Subcutaneous abdominal adipose tissue (tissue), 5 donors: ENCODE results near the gene ENGASE.

Experiments used
- H3K27ac ChIP-seq: one replicate; pipeline ENCODE4 v1.7.0; 2013; ENCODE audit warnings: low read depth, mild to moderate bottlenecking, inconsistent platforms, low read length, moderate library complexity
- H3K27me3 ChIP-seq, 5 donors: one replicate each; pipeline ENCODE4 v1.7.0; 2013; ENCODE audit warnings: low read length in 5 of 5, inconsistent platforms in 1 of 5; ENCODE audit not compliant: control insufficient read depth in 5 of 5, insufficient read depth in 4 of 5
- H3K36me3 ChIP-seq, 5 donors: one replicate each; pipeline ENCODE4 v1.7.0; 2013; ENCODE audit warnings: low read length in 5 of 5; ENCODE audit not compliant: control insufficient read depth in 5 of 5, insufficient read depth in 5 of 5
- H3K4me1 ChIP-seq, 5 donors: one replicate each; pipeline ENCODE4 v1.7.0; 2013; ENCODE audit warnings: low read length in 5 of 5, mild to moderate bottlenecking in 3 of 5, moderate library complexity in 1 of 5; ENCODE audit not compliant: control insufficient read depth in 5 of 5, insufficient read depth in 5 of 5
- H3K4me3 ChIP-seq, 5 donors: one replicate each; pipeline ENCODE4 v1.7.0; 2013; ENCODE audit warnings: low read length in 5 of 5, low read depth in 1 of 5
- H3K9ac ChIP-seq, 5 donors: one replicate each; pipeline ENCODE4 v1.7.0; 2013; ENCODE audit warnings: low read length in 5 of 5, mild to moderate bottlenecking in 4 of 5, moderate library complexity in 3 of 5
- H3K9me3 ChIP-seq, 5 donors: one replicate each; pipeline ENCODE4 v1.7.0; 2013; ENCODE audit warnings: low read length in 5 of 5; ENCODE audit not compliant: control insufficient read depth in 5 of 5
- donor health status: healthy.
- donor health status: healthy.
- donor health status: healthy.
- donor health status: healthy.
- donor health status: healthy.

Gene ENGASE

DNA sequence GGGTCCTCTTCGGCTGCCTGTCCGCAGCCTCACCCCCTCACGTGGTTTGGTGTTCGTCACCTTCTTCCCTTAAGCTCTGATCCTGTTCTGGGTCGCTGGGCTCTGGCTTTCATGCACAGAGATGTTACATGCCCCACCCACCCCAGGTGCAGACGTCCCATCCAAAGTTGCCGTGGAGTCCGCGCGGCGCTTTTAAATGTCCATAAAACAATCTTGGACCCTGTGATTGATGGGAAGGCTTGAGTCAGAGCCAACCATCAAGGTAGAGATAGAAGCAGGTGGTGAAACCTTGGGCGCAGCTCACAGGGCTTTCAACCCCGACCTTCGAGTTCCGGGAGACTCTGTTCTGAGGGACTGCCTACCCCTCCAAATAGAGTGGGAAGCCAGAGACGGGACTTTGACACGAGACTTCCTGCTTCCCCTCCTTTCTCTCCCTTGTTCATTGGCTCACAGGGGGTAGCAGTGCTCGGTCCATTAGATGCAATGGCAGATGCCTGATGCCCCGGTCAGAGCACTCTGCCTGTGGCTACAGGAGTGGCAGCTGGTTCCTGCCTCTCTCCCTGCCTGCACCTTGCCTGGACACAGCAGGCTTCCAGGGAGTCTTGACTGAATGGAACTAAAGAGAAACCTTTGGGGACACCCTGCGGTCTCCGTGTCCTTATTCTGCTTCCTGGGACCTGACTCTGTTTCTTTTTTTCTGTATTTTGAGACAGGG is 4.0 kb downstream of the ENGASE start:
- H3K9me3 ChIP-seq: no peaks in the 10 kb centered on the region

DNA sequence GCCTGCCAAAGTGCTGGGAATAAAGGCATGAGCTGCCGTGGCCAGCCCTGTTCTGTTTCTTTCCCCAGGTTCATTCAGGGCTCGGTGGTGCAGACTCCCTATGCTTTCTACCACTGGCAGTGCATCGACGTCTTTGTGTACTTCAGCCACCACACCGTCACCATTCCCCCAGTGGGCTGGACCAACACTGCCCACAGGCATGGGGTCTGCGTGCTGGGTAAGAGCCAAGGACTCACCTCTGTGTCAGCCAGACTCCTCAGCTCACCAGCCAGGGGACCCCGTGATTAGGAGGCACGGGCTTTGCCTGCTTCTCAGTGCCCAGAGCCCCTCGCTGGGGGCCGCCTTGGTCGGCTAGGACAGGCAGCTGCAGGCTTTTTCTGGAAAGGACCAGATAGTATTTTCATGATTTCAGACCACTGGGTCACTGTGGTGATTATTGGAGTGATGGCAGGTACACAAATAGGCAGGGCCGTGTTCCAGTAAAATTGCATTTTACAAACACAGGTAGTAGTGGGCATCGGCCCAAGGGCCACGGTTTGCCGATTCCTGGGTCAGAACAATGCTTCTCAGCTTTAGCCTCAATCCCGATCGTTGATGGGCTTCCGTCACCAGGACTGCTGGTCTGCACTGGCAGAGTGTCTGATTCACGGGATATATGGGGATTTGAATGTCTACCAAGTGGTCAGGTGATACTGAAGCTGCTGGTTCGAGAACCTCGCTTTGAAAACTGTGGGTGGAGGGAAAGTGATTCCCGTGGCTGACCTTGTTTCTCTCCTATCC is 5.0 kb downstream of the ENGASE start:
- Histone ChIP-seq H3K9me3 (no peaks in the 10 kb centered on the region), H3K27me3 (no peaks in the 10 kb centered on the region), H3K4me3 (no peak overlapping the region), H3K9ac (no peak overlapping the region), H3K27ac (no peak overlapping the region), H3K4me1 (peaks cover 3 to 15% (median 14%) of the 10 kb centered on the region in 5 donors), H3K36me3 (peaks cover 0 to 65% (median 54%) of the 10 kb centered on the region in 5 donors)

More for the DNA sequence above, 4.0 kb downstream of the ENGASE start:
- Histone ChIP-seq H3K27ac (no peak overlapping the region), H3K36me3 (peaks cover 0 to 57% (median 47%) of the 10 kb centered on the region in 5 donors), H3K4me1 (peaks cover 5 to 22% (median 21%) of the 10 kb centered on the region in 5 donors), H3K27me3 (no peaks in the 10 kb centered on the region), H3K9ac (no peak overlapping the region), H3K4me3 (no peak overlapping the region)

DNA sequence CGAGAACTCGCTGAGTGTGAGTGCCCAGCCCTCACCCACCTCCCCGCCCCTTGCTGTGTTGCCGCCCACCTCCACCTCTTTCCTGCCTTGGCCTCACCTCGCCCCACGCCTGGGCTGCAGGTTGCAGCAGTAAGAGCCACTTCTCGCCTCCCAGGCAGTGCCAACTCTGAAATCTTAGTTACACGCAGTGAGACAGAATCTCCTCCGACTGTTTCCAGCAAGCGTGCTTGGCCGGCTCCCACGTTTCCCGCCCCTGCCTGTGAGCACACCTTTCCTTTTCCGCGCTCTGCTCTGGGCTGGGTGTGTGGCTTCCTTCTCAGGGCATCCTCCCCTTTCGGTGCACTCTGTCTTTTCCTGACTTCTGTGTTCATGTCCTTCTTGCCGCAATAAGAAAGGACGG is 5.7 kb downstream of the ENGASE start:
- no peak overlapping the region for H3K27ac ChIP-seq
- no peaks in the 10 kb centered on the region for H3K27me3 ChIP-seq
- no peak overlapping the region for H3K4me3 ChIP-seq
- H3K9ac ChIP-seq: no peak overlapping the region
- H3K4me1 ChIP-seq: peaks cover 2 to 12% (median 11%) of the 10 kb centered on the region in 5 donors
- no peaks in the 10 kb centered on the region for H3K9me3 ChIP-seq
- peaks cover 0 to 73% (median 62%) of the 10 kb centered on the region in 5 donors for H3K36me3 ChIP-seq

DNA sequence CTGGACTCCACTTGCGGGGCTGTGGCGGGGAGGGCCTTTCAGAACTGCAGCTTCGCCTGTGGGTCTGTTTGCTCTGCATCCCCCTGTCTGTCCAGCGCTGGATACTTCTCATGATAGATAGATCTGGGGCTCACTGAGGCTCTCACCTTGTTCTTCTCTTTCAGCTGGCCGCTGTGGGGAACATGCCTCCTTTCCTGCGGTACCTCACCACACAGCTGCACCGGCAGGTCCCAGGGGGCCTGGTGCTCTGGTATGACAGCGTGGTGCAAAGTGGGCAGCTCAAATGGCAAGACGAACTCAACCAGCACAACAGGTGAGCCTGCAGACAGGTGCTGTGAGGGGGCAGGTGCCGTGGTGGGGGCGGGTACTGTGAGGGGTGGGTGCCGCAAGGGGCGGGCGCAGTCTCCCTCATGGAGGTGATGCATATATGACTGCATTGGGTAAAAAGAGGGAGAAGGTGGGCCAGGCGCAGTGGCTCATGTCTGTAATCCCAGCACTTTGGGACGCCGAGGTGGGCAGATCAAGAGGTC is 6.2 kb downstream of the ENGASE start:
- no peak overlapping the region for H3K27ac ChIP-seq
- no peak overlapping the region for H3K9ac ChIP-seq
- no peaks in the 10 kb centered on the region for H3K27me3 ChIP-seq
- H3K4me1 ChIP-seq: peaks cover 0 to 8% (median 6%) of the 10 kb centered on the region in 5 donors
- no peak overlapping the region for H3K4me3 ChIP-seq
- H3K36me3 ChIP-seq: peaks cover 0 to 77% (median 66%) of the 10 kb centered on the region in 5 donors
- H3K9me3 ChIP-seq: no peaks in the 10 kb centered on the region

DNA sequence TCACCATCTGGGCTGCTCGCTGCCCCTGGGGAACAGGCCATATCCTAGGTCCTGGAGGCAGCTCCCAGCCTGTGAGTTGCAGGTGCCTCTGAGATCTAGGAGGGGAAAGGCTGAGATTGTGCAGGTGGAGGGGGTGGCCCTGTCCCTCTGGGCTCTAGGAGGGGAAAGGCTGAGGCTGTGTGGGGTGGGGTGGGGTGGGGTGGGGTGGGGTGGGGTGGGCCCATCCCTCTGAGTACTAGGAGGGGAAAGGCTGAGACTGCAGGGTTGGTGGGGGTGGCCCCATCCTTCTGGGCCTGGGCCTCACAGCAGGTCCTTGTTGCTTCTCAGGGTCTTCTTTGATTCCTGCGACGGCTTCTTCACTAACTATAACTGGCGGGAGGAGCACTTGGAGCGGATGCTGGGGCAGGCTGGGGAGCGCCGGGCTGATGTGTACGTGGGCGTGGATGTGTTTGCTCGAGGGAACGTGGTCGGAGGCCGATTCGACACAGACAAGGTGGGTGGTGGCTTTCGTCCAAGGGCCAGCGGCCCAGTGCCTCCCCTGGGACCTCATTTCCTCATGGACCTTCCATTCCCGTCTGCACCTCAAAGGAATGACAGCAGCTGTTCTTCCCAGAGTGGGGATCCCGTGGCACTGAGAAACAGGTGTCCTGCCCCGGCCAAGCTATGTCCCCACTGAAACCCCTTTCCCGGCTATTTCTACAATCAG is 7.1 kb downstream of the ENGASE start:
- Histone ChIP-seq H3K27me3 (no peaks in the 10 kb centered on the region), H3K36me3 (peaks cover 0 to 86% (median 75%) of the 10 kb centered on the region in 5 donors), H3K9ac (no peak overlapping the region), H3K4me3 (no peak overlapping the region), H3K9me3 (no peaks in the 10 kb centered on the region), H3K27ac (no peak overlapping the region), H3K4me1 (no peaks in the 10 kb centered on the region)

DNA sequence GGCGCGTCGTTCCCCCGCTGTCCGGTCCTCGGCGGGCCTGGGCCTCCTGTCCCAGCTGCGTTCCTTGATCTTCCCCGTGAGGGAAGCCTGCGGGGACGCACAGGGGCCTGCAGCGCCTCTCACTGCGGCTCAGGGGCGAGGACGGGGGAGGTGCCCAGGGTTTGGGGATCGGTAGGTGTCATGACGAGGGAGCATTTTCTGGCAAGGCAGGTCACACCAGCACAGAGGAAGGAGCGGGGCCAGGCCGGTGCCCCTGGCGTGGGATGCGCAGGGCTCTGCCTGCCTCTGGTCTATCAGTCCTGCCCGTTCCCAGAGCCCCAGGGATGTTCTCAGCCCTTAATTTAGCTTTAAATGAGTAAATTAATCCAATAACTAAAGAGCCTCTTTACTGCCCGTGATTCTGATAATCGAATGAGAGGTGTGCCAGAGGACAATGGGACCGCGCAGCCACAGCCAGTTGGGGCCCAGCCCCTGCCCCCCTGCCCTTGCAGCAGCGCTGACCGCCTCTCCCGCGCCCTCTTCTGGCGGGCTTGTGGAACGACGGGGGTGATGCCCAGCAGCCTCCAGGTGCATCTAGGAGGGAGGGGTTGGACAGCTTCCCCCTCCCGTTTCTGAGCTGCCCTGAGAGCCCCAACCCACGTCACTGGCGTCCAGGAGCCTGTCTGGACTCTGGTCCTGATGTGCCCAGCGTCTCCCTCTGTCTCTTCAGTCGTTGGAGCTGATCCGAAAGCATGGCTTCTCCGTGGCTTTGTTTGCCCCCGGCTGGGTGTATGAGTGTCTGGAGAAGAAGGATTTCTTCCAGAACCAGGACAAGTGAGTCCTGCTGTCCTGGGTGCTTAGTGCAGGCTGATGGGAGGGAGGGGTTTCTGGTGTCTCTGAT is 7.9 kb downstream of the ENGASE start:
- no peak overlapping the region for H3K9ac ChIP-seq
- H3K36me3 ChIP-seq: peaks cover 0 to 93% (median 76%) of the 10 kb centered on the region in 5 donors
- peaks cover 0 to 5% (median 0%) of the 10 kb centered on the region in 5 donors for H3K4me1 ChIP-seq
- no peaks in the 10 kb centered on the region for H3K9me3 ChIP-seq
- H3K27me3 ChIP-seq: no peaks in the 10 kb centered on the region
- no peak overlapping the region for H3K27ac ChIP-seq
- H3K4me3 ChIP-seq: no peak overlapping the region

DNA sequence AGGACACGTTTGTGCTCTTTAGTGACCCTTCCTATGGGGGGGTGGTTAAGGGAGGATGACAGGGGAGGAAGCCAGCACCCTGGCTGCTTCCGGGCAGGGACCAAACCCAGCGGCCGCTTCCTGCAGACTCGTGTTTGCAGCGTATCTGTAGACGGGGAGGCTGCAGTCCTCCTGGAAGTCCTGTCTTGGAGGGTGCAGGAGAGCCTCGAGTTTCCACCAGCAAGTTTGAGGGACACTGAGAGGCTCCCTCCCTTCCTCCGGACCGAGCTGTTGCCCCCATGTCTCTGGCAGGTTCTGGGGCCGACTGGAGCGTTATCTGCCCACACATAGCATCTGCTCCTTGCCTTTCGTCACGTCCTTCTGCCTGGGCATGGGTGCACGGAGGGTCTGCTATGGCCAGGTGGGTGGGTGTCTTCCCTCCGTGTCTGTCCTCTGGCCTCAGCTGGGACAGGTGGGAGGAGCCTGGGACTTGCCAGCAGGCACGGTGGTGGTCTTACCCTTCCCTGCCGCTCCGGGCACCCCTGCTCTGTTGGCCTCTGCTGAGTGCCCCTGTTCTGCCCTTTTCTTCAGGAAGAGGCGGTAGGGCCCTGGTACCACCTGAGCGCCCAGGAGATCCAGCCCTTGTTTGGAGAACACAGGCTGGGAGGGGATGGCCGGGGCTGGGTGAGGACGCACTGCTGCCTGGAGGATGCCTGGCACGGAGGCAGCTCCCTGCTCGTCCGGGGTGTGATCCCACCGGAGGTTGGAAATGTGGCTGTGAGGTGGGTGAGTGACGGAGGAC is 8.8 kb downstream of the ENGASE start:
- no peak overlapping the region for H3K9ac ChIP-seq
- H3K36me3 ChIP-seq: peaks cover 0 to 85% (median 72%) of the 10 kb centered on the region in 5 donors
- H3K27ac ChIP-seq: no peak overlapping the region
- H3K27me3 ChIP-seq: no peaks in the 10 kb centered on the region
- no peaks in the 10 kb centered on the region for H3K9me3 ChIP-seq
- peaks cover 0 to 5% (median 0%) of the 10 kb centered on the region in 5 donors for H3K4me1 ChIP-seq
- no peak overlapping the region for H3K4me3 ChIP-seq

DNA sequence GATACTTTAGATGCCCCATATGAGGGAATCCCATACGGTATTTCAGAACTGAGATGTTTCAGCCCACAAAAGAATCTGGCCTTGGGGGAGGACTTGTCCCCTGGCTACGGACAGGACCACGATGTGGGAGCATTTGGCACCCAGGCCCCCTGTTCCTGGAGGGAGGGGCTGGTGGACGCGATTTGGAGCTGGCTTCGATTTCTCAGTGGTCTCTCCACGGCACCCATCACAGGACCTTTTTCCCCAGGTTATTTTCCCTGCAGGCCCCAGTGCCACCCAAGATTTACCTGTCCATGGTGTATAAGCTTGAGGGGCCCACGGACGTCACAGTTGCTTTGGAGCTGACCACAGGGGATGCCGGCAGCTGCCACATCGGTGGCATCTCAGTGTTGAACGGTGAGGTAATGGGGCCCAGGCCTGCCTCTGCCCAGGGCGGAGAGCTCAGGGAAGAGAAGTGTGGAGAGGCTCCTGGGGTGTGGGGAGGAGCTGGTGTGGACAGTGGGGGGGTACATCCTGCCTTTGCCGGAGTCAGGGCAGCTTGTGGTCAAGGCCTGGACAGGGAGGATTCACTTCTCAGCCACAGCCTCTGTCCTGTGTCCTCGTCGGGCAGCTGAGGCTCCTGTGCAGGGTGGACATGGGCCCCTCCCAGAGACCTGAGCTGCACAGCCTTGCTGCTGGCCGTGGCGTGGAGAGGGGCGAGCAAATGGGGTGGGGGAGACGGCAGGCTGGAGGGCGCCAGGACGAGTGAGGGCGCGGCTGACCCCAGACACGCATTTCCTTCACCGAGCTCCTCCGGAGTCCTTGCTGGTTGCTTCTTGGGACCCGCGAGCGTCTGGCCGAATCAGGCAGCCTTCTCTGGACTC is 9.9 kb downstream of the ENGASE start:
- Histone ChIP-seq H3K4me1 (peaks cover 0 to 5% (median 0%) of the 10 kb centered on the region in 5 donors), H3K27me3 (no peaks in the 10 kb centered on the region), H3K9ac (no peak overlapping the region), H3K4me3 (no peak overlapping the region), H3K27ac (no peak overlapping the region), H3K9me3 (no peaks in the 10 kb centered on the region), H3K36me3 (peaks cover 0 to 74% (median 63%) of the 10 kb centered on the region in 5 donors)
